Panc1 (cell line): ENCODE results near the gene ELF5.

ENCODE experiments used
- POLR2AphosphoS5 ChIP-seq: IDR thresholded peaks from 2 replicates; pipeline ENCODE4 v1.6.1; 2012; ENCODE audit warnings: mild to moderate bottlenecking, low read depth, low read length, moderate library complexity
- TF ChIP-seq, protein P1 (sequence below): fragments of 450-650 bp; IDR thresholded peaks from 2 replicates; pipeline ENCODE4 v1.5.1; 2017; ENCODE audit warnings: mild to moderate bottlenecking

DNA sequence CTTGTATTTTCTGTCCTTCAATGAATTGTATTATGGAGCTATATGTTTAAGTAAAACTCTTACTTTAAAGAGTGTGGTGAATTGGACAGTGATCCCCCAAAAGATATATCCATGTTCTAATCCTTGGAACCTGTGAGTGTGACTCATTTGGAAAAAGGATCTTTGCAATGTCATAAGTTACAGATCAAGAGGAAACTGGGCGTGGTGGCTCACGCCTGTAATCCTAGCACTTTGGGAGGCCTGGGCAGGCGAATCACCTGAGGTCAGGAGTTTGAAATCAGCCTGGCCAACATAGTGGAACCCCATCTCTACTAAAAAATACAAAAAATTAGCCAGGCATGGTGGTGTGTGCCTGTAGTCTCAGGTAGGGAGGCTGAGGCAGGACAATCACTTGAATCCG is 36.7 kb downstream of the ELF5 start:
- TF ChIP-seq, protein P1, sequence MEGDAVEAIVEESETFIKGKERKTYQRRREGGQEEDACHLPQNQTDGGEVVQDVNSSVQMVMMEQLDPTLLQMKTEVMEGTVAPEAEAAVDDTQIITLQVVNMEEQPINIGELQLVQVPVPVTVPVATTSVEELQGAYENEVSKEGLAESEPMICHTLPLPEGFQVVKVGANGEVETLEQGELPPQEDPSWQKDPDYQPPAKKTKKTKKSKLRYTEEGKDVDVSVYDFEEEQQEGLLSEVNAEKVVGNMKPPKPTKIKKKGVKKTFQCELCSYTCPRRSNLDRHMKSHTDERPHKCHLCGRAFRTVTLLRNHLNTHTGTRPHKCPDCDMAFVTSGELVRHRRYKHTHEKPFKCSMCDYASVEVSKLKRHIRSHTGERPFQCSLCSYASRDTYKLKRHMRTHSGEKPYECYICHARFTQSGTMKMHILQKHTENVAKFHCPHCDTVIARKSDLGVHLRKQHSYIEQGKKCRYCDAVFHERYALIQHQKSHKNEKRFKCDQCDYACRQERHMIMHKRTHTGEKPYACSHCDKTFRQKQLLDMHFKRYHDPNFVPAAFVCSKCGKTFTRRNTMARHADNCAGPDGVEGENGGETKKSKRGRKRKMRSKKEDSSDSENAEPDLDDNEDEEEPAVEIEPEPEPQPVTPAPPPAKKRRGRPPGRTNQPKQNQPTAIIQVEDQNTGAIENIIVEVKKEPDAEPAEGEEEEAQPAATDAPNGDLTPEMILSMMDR = no peak
- no peak for TF ChIP-seq POLR2AphosphoS5
